Panc1 (cell line): Measurements from ENCODE around the gene KIAA1614. TPM values are rescaled to one million over a fixed set of nuclear protein-coding genes. Genes with fewer than 3 reads are reported as not detected.

Experiments used
- ATAC-seq: fragments of 200-7000 bp; cut with Tn5 transposase; 2 replicates; pipeline ENCODE4 v1.9.1; 2020; ENCODE audit warnings: mild to moderate bottlenecking, moderate library complexity
- BruUV-seq: library from RNA; stranded (reverse); fragments of 400-500 nt; replicated peaks from 2 replicates; lab custom pipeline; 2021; lab: Mats Ljungman, UMichigan
- CTCF ChIA-PET: fragments of 300-600 bp; sonication (Branson Sonifier 250); formaldehyde crosslinking; loops from one replicate; lab custom pipeline; 2022; ENCODE audit warnings: antibody characterized with exemption; lab: Charles Lee
- POLR2A ChIA-PET: fragments of 300-600 bp; sonication (Branson Sonifier 250); formaldehyde crosslinking; loops from one replicate; lab custom pipeline; 2022; ENCODE audit warnings: antibody characterized with exemption; lab: Charles Lee
- DNase-seq: peaks from one replicate; pipeline ENCODE4 v3.0.0-alpha.2; 2010; ENCODE audit warnings: low read depth, low spot score
- H3K27ac ChIP-seq: 2 replicates; pipeline ENCODE4 v1.5.1; 2011; ENCODE audit warnings: mild to moderate bottlenecking, low read length, inconsistent platforms
- H3K27me3 ChIP-seq: fragments of 200-500 bp; sonication (Bioruptor generic); 2 replicates; pipeline ENCODE4 v1.6.0; 2014; ENCODE audit warnings: low read length, inconsistent platforms; ENCODE audit not compliant: control insufficient read depth, insufficient read depth
- H3K36me3 ChIP-seq: fragments of 200-500 bp; sonication (Bioruptor generic); 2 replicates; pipeline ENCODE4 v1.5.1; 2014; ENCODE audit warnings: inconsistent platforms, mild to moderate bottlenecking, low read length, moderate library complexity; ENCODE audit not compliant: control insufficient read depth, insufficient read depth
- H3K4me1 ChIP-seq: 2 replicates; pipeline ENCODE4 v1.5.1; 2011; ENCODE audit warnings: inconsistent platforms, mild to moderate bottlenecking, low read length, moderate library complexity; ENCODE audit not compliant: control insufficient read depth, insufficient read depth
- H3K4me3 ChIP-seq, 2 experiments: 2 replicates each; pipeline ENCODE4 v1.5.1; 2011 to 2012; ENCODE audit warnings: low read depth in 2 of 2, low read length in 2 of 2, mild to moderate bottlenecking in 2 of 2, inconsistent platforms in 1 of 2, moderate library complexity in 1 of 2
- H3K9me3 ChIP-seq: fragments of 200-500 bp; sonication (Bioruptor generic); 2 replicates; pipeline ENCODE4 v1.5.1; 2014; ENCODE audit warnings: low read depth, mild to moderate bottlenecking, inconsistent platforms, low read length, moderate library complexity; ENCODE audit not compliant: control insufficient read depth, insufficient read depth
- POLR2AphosphoS5 ChIP-seq: IDR thresholded peaks from 2 replicates; pipeline ENCODE4 v1.6.1; 2012; ENCODE audit warnings: mild to moderate bottlenecking, low read depth, low read length, moderate library complexity
- SIN3A ChIP-seq: IDR thresholded peaks from 2 replicates; pipeline ENCODE4 v1.6.1; 2012; ENCODE audit warnings: low read depth, mild to moderate bottlenecking, low read length, moderate library complexity, borderline replicate concordance; ENCODE audit not compliant: insufficient read depth
- TCF7L2 ChIP-seq: IDR thresholded peaks from 2 replicates; pipeline ENCODE4 v1.6.1; 2011; ENCODE audit warnings: mild to moderate bottlenecking, low read depth, low read length, inconsistent platforms
- in situ Hi-C: cut with HindIII; loops from 2 replicates; pipeline ENCODE4 v1.10.0; 2016; ENCODE audit warnings: low sequenced_read_pairs, low pct_unique_long_range_greater_than_20kb
- intact Hi-C: fragments of 100-400 bp; cut with micrococcal nuclease; formaldehyde crosslinking; loops from one replicate; pipeline ENCODE4 v1.10.0; 2022; ENCODE audit not compliant: unreplicated experiment
- total RNA-seq: library from RNA; stranded (reverse); gene quantifications from one replicate; pipeline ENCODE4 v1.2.1, GENCODE V29; 2021; ENCODE audit not compliant: unreplicated experiment
- TF ChIP-seq, protein P1 (sequence below), 2 experiments: IDR thresholded peaks; 2 replicates each; pipeline ENCODE4 v1.6.1; 2011 to 2012; ENCODE audit warnings: low read depth in 2 of 2, control low read depth in 1 of 2, low read length in 1 of 2, mild to moderate bottlenecking in 1 of 2, moderate library complexity in 1 of 2; ENCODE audit not compliant: insufficient read depth in 1 of 2
- TF ChIP-seq, protein P2 (sequence below): fragments of 450-650 bp; IDR thresholded peaks from 2 replicates; pipeline ENCODE4 v1.5.1; 2017; ENCODE audit warnings: mild to moderate bottlenecking

KIAA1614 gene
- total RNA-seq, 1 experiment from 2014 or later = 0.80 TPM

DNA sequence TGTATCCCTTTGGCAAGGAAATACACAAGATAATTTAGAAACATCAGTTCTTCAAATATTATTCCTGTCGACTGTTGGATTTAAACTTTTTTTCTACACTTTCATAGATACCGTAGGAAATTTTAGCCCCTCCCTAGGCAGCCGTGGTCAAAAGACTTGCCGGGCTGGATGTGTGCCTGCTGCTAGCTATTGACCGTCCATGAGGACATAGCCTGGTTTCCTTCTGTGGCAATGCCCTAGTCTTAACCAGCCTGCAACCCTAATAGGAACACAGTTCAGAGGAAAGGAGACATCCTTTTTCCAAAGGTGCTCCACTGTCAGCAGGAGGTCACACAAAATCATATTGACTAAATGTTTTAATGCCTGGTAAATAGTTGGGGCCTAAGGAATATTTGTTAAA lies 20.4 kb upstream of the KIAA1614 start:
- H3K4me3 ChIP-seq = no peak overlapping the region
- intact Hi-C loops = no loop called here
- CTCF ChIA-PET = interaction anchor here (0.6 kb wide), 1 partner anchor 225 kb away, joined by 3 read pairs; no protein-coding TSS in a partner anchor
- DNase-seq (no peak), ATAC-seq (no peak)
- H3K27me3 ChIP-seq = no peaks in the 10 kb centered on the region
- POLR2A ChIA-PET = no interaction called here
- TF ChIP-seq, protein P1, sequence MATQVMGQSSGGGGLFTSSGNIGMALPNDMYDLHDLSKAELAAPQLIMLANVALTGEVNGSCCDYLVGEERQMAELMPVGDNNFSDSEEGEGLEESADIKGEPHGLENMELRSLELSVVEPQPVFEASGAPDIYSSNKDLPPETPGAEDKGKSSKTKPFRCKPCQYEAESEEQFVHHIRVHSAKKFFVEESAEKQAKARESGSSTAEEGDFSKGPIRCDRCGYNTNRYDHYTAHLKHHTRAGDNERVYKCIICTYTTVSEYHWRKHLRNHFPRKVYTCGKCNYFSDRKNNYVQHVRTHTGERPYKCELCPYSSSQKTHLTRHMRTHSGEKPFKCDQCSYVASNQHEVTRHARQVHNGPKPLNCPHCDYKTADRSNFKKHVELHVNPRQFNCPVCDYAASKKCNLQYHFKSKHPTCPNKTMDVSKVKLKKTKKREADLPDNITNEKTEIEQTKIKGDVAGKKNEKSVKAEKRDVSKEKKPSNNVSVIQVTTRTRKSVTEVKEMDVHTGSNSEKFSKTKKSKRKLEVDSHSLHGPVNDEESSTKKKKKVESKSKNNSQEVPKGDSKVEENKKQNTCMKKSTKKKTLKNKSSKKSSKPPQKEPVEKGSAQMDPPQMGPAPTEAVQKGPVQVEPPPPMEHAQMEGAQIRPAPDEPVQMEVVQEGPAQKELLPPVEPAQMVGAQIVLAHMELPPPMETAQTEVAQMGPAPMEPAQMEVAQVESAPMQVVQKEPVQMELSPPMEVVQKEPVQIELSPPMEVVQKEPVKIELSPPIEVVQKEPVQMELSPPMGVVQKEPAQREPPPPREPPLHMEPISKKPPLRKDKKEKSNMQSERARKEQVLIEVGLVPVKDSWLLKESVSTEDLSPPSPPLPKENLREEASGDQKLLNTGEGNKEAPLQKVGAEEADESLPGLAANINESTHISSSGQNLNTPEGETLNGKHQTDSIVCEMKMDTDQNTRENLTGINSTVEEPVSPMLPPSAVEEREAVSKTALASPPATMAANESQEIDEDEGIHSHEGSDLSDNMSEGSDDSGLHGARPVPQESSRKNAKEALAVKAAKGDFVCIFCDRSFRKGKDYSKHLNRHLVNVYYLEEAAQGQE (IDR thresholded peaks at IDR 0.05; ENCODE audit: insufficient read depth in 1 of 2, low read depth in 2 of 2, low read length in 1 of 2) = no peak
- TF ChIP-seq SIN3A = no peak
- no peak for TF ChIP-seq POLR2AphosphoS5
- TF ChIP-seq, protein P2, sequence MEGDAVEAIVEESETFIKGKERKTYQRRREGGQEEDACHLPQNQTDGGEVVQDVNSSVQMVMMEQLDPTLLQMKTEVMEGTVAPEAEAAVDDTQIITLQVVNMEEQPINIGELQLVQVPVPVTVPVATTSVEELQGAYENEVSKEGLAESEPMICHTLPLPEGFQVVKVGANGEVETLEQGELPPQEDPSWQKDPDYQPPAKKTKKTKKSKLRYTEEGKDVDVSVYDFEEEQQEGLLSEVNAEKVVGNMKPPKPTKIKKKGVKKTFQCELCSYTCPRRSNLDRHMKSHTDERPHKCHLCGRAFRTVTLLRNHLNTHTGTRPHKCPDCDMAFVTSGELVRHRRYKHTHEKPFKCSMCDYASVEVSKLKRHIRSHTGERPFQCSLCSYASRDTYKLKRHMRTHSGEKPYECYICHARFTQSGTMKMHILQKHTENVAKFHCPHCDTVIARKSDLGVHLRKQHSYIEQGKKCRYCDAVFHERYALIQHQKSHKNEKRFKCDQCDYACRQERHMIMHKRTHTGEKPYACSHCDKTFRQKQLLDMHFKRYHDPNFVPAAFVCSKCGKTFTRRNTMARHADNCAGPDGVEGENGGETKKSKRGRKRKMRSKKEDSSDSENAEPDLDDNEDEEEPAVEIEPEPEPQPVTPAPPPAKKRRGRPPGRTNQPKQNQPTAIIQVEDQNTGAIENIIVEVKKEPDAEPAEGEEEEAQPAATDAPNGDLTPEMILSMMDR = no peak
- TF ChIP-seq TCF7L2 = no peak
- BruUV-seq = no TSS peak
- no peaks in the 10 kb centered on the region for H3K4me1 ChIP-seq
- no peaks in the 10 kb centered on the region for H3K36me3 ChIP-seq
- in situ Hi-C loops = no loop called here
- no peaks in the 10 kb centered on the region for H3K9me3 ChIP-seq
- no peak overlapping the region for H3K27ac ChIP-seq

DNA sequence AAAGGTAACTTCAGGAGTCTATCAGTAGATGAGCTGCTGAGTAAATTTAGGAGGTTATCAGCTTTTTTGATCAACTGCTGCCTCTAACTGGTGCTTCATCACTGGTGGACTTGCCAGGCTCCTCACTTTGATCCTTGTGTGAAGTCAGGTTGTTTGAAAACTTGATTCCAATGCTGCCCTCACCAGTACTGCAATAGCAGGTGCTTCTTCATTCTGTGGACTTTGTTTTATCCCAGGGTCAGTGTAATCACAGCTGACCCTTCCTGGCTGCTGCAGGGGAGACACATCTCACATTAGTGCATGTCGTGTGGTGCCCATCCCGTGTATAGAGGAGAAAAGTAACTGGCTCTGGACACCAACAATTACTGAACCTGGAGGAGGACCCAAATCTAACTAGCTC lies 20.0 kb upstream of the KIAA1614 start:
- Histone ChIP-seq H3K27ac (no peak overlapping the region), H3K4me3 (no peak overlapping the region), H3K4me1 (no peaks in the 10 kb centered on the region), H3K27me3 (no peaks in the 10 kb centered on the region), H3K36me3 (no peaks in the 10 kb centered on the region), H3K9me3 (no peaks in the 10 kb centered on the region)
- ATAC-seq (no peak), DNase-seq (no peak)
- TF ChIP-seq POLR2AphosphoS5 (no peak), TCF7L2 (no peak), SIN3A (no peak)
- TF ChIP-seq, protein P2 = no peak
- TF ChIP-seq, protein P1 (IDR thresholded peaks at IDR 0.05; ENCODE audit: insufficient read depth in 1 of 2, low read depth in 2 of 2, low read length in 1 of 2) = no peak
- in situ Hi-C loops (no loop called here), intact Hi-C loops (no loop called here)
- CTCF ChIA-PET = interaction anchor here (0.6 kb wide), 1 partner anchor 224 kb away, joined by 3 read pairs; no protein-coding TSS in a partner anchor
- BruUV-seq = no TSS peak
- POLR2A ChIA-PET = no interaction called here
